K562 (cell line): ENCODE data around the gene SEC24C. TPM values are rescaled to one million over a fixed set of nuclear protein-coding genes. Genes with fewer than 3 reads are reported as not detected.

ENCODE experiments used
- ATAC-seq: fragments of 200-7000 bp; cut with Tn5 transposase; 3 replicates; pipeline ENCODE4 v1.9.1; 2020; ENCODE audit warnings: moderate library complexity
- BruUV-seq: library from RNA; stranded (reverse); fragments of 400-500 nt; replicated peaks from 2 replicates; lab custom pipeline; 2021; lab: Mats Ljungman, UMichigan
- CTCF ChIA-PET: fragments of 300-600 bp; formaldehyde crosslinking; extraction: SDS; loops from one replicate; lab custom pipeline; 2021; ENCODE audit warnings: low intra/inter-chr PET ratio; lab: Yijun Ruan, JAX
- POLR2A ChIA-PET: fragments of 300-600, 350-650 bp; sonication (Branson Sonifier 250); formaldehyde crosslinking; extraction: SDS; loops from one replicate; lab custom pipeline; 2021; ENCODE audit warnings: antibody characterized with exemption, inconsistent platforms; lab: Yijun Ruan, JAX
- DNase-seq, 4 experiments: peaks; one replicate each; pipeline versions ENCODE4 v3.0.0 to v3.0.0-alpha.2; 2011 to 2018; ENCODE audit warnings: low spot score in 3 of 4, mixed read lengths in 3 of 4; ENCODE audit errors: extremely low read depth in 1 of 4
- FAIRE-seq: peaks from 2 replicates; lab custom pipeline; 2011; peaks lifted over from hg19 to GRCh38; lab: Jason Lieb, UNC
- H2AFZ ChIP-seq: 2 replicates; pipeline ENCODE4 v1.6.0; 2011; ENCODE audit warnings: low read depth, low read length, control low read depth, inconsistent platforms
- H3K27ac ChIP-seq: fragments of 200-600 bp; 3 replicates; pipeline ENCODE4 v1.8.0; 2011; ENCODE audit warnings: low read depth, mild to moderate bottlenecking, control low read depth, inconsistent platforms, low read length, moderate library complexity, mixed read lengths; ENCODE audit errors: extremely low read depth
- H3K27me3 ChIP-seq, 2 experiments: fragments of 300-600 bp in 1 of 2; 2 replicates in 1 of 2; 3 replicates in 1 of 2; pipeline versions ENCODE4 v1.6.0 to v1.8.0; 2011; ENCODE audit warnings: inconsistent platforms in 2 of 2, low read length in 2 of 2, mild to moderate bottlenecking in 1 of 2, mixed read lengths in 1 of 2, moderate library complexity in 1 of 2; ENCODE audit not compliant: control insufficient read depth in 2 of 2, insufficient read depth in 2 of 2
- H3K36me3 ChIP-seq: fragments of 300-600 bp; 3 replicates; pipeline ENCODE4 v1.8.0; 2011; ENCODE audit warnings: mild to moderate bottlenecking, low read length, inconsistent platforms; ENCODE audit not compliant: control insufficient read depth, insufficient read depth
- H3K4me1 ChIP-seq, 2 experiments: fragments of 200-600 bp in 1 of 2; replicated peaks in 1 of 2; 2 replicates in 1 of 2; 3 replicates in 1 of 2; pipeline versions ENCODE4 v1.5.1 to v1.8.0; 2011; ENCODE audit warnings: inconsistent platforms in 2 of 2, low read length in 2 of 2, mild to moderate bottlenecking in 1 of 2, mixed read lengths in 1 of 2, moderate library complexity in 1 of 2; ENCODE audit not compliant: control insufficient read depth in 2 of 2, insufficient read depth in 2 of 2
- H3K4me2 ChIP-seq: 2 replicates; pipeline ENCODE4 v1.6.1; 2011; ENCODE audit warnings: low read length, control low read depth, inconsistent platforms, mixed read lengths; ENCODE audit not compliant: insufficient read depth
- H3K4me3 ChIP-seq: fragments of 200-600 bp; sonication (generic), shearing (Covaris generic); 2 replicates; pipeline ENCODE4 v1.5.1; 2016; ENCODE audit warnings: control low read depth, inconsistent platforms
- H3K79me2 ChIP-seq: fragments of 200-600 bp; 3 replicates; pipeline ENCODE4 v1.8.0; 2011; ENCODE audit warnings: low read length, inconsistent platforms; ENCODE audit not compliant: control insufficient read depth, insufficient read depth
- H3K9ac ChIP-seq, 2 experiments: 2 replicates each; pipeline versions ENCODE4 v1.6.0 to v1.6.1; 2011; ENCODE audit warnings: low read depth in 2 of 2, low read length in 2 of 2, control low read depth in 1 of 2, inconsistent platforms in 1 of 2, mild to moderate bottlenecking in 1 of 2, mixed read lengths in 1 of 2; ENCODE audit not compliant: insufficient read depth in 1 of 2
- H3K9me1 ChIP-seq: one replicate; pipeline ENCODE4 v1.6.0; 2011; ENCODE audit warnings: inconsistent platforms, mild to moderate bottlenecking, low read length, moderate library complexity; ENCODE audit not compliant: control insufficient read depth, insufficient read depth
- H3K9me3 ChIP-seq: replicated peaks from 2 replicates; pipeline ENCODE4 v1.5.1; 2011; ENCODE audit warnings: low read depth, low read length, inconsistent platforms; ENCODE audit not compliant: control insufficient read depth, insufficient read depth
- H4K20me1 ChIP-seq: replicated peaks from 2 replicates; pipeline ENCODE4 v1.6.1; 2011; ENCODE audit warnings: low read length, inconsistent platforms, mixed read lengths; ENCODE audit not compliant: control insufficient read depth, insufficient read depth
- BHLHE40 ChIP-seq: IDR thresholded peaks from 2 replicates; pipeline ENCODE4 v1.6.1; 2011; ENCODE audit warnings: low read length, improper control_type of control experiment
- DPF2 ChIP-seq: fragments of 450-650 bp; IDR thresholded peaks from 2 replicates; pipeline ENCODE4 v1.6.1; 2016
- FOXA3 ChIP-seq, 2 experiments: fragments of 450-650 bp in 1 of 2; sonication (generic) in 1 of 2; formaldehyde crosslinking; IDR thresholded peaks in 1 of 2; conservative IDR thresholded peaks in 1 of 2; 2 replicates each; pipeline versions ENCODE4 v1.4.0 to v1.8.0; 2020 to 2022; ENCODE audit warnings: mild to moderate bottlenecking in 2 of 2, missing genetic modification reagents in 1 of 2
- GTF2F1 ChIP-seq: IDR thresholded peaks from 2 replicates; pipeline ENCODE4 v1.6.1; 2011; ENCODE audit warnings: low read depth, low read length, improper control_type of control experiment
- HNRNPUL1 ChIP-seq: fragments of 200-400 bp; formaldehyde crosslinking; IDR thresholded peaks from 2 replicates; pipeline ENCODE4 v1.6.1; 2017; ENCODE audit warnings: low read length
- KHSRP ChIP-seq: fragments of 450-650 bp; IDR thresholded peaks from 2 replicates; pipeline ENCODE4 v1.6.1; 2017
- PKNOX1 ChIP-seq: fragments of 450-650 bp; IDR thresholded peaks from 2 replicates; pipeline ENCODE4 v1.6.1; 2016
- RCOR1 ChIP-seq, 2 experiments: IDR thresholded peaks; 2 replicates each; pipeline ENCODE4 v1.6.1; 2012; ENCODE audit warnings: low read depth in 2 of 2, low read length in 2 of 2, borderline replicate concordance in 1 of 2, improper control_type of control experiment in 1 of 2
- RFX7 ChIP-seq: fragments of 250-450 bp; sonication (Bioruptor Pico); IDR thresholded peaks from 2 replicates; pipeline ENCODE4 v1.5.1; 2021; ENCODE audit warnings: mild to moderate bottlenecking
- XRCC5 ChIP-seq: fragments of 200-400 bp; formaldehyde crosslinking; IDR thresholded peaks from 2 replicates; pipeline ENCODE4 v1.6.1; 2017; ENCODE audit warnings: low read depth, mild to moderate bottlenecking, low read length
- ZNF133 ChIP-seq: fragments of 250-450 bp; sonication (Bioruptor Pico); IDR thresholded peaks from 2 replicates; pipeline ENCODE4 v1.4.0; 2020; ENCODE audit warnings: mild to moderate bottlenecking
- ZNF232 ChIP-seq: sonication (generic); formaldehyde crosslinking; IDR thresholded peaks from 2 replicates; pipeline ENCODE4 v1.8.0; 2022; ENCODE audit warnings: mild to moderate bottlenecking, missing genetic modification reagents
- ZNF445 ChIP-seq: fragments of 250-450 bp; sonication (Bioruptor Pico); IDR thresholded peaks from 2 replicates; pipeline ENCODE4 v1.4.0; 2020; ENCODE audit warnings: low read depth, mild to moderate bottlenecking, moderate library complexity
- ZNF707 ChIP-seq: fragments of 250-450 bp; sonication (Bioruptor Pico); conservative IDR thresholded peaks from 2 replicates; pipeline ENCODE4 v1.8.0; 2022; ENCODE audit warnings: inconsistent platforms, mild to moderate bottlenecking, moderate library complexity
- ZNF780A ChIP-seq: fragments of 250-450 bp; sonication (Bioruptor Pico); IDR thresholded peaks from 2 replicates; pipeline ENCODE4 v1.5.0; 2021; ENCODE audit warnings: mild to moderate bottlenecking
- WGBS: fragments of 100-300 bp; shearing (Covaris generic); methylation state at CpG from one replicate; pipeline ENCODE4 v1.1.6; 2016; ENCODE audit warnings: low coverage, mixed read lengths; ENCODE audit not compliant: insufficient coverage; ENCODE audit errors: missing lambda C conversion rate; 5-methylcytosine and 5-hydroxymethylcytosine counted together
- in situ Hi-C: fragments of 300-500 bp; cut with MboI; formaldehyde crosslinking; loops from 4 replicates; pipeline ENCODE4 v1.15.0; 2018; ENCODE audit warnings: inconsistent platforms, mixed read lengths
- intact Hi-C: fragments of 100-400 bp; cut with micrococcal nuclease; formaldehyde crosslinking; loops from 2 replicates; pipeline ENCODE4 v1.14.2; 2022
- polyA plus RNA-seq, 8 experiments: library from polyadenylated mRNA; depleted of rRNA in 4 of 8; stranded (reverse) in 5 of 8; unstranded in 3 of 8; fragments of >200 nt; fragmentation: Nextera tagmentation in 2 of 8; fragmentation: Illumina TruSeq in 1 of 8; extraction: Ambion mirVana in 2 of 8; extraction: Trizol in 1 of 8; gene quantifications; 2 replicates each; pipeline versions ENCODE4 v1.2.1 to v1.2.3, GENCODE V29; 2011 to 2014; ENCODE audit warnings: inconsistent platforms in 1 of 8, missing spikeins in 1 of 8
- total RNA-seq, 7 experiments: library from RNA; depleted of rRNA in 6 of 7; stranded (reverse); fragments of >200 nt in 6 of 7; fragmentation: Illumina TruSeq in 2 of 7; extraction: Trizol in 2 of 7; gene quantifications; 2 replicates each; pipeline versions ENCODE4 v1.2.1 to v1.2.3, GENCODE V29; 2011 to 2021; ENCODE audit warnings: low replicate concordance in 1 of 7
- TF ChIP-seq, protein P1 (sequence below): sonication (generic); formaldehyde crosslinking; IDR thresholded peaks from 2 replicates; pipeline ENCODE4 v1.8.0; 2022; ENCODE audit warnings: mild to moderate bottlenecking, missing genetic modification reagents, borderline replicate concordance
- TF ChIP-seq, protein P2 (sequence below): sonication (generic); formaldehyde crosslinking; IDR thresholded peaks from 2 replicates; pipeline ENCODE4 v1.8.0; 2022; ENCODE audit warnings: missing genetic modification reagents, mild to moderate bottlenecking, moderate library complexity, borderline replicate concordance

Gene SEC24C
- total and polyA plus RNA-seq, 9 of the 15 experiments (the other 6 are each of a cell fraction or from before 2014, with no cell fraction given), result 19.0 to 115 (median 70.5) TPM

- Histone ChIP-seq H3K27me3 (no peaks in the 10 kb centered on the region), H3K36me3 (peaks cover 72% of the 10 kb centered on the region), H4K20me1 (peaks cover 13% of the 10 kb centered on the region), H3K4me2 (peak overlapping the region; percentile 98), H3K9me3 (no peaks in the 10 kb centered on the region), H2AFZ (peak overlapping the region; percentile 94), H3K4me1 (peaks cover 21 to 29% of the 10 kb centered on the region in 2 experiments; a peak in 4 of 5 replicates), H3K27ac (peak overlapping the region; percentile 91), H3K9ac (peak overlapping the region; percentile 79 to 97), H3K9me1 (no peaks in the 10 kb centered on the region), H3K4me3 (peak overlapping the region; percentile 74), H3K79me2 (peaks cover 54% of the 10 kb centered on the region)
- peak; percentile 85 for FAIRE-seq
- DNase-seq, result peak in 3 of 4 experiments; percentile 42 to 95 (median 93)
- in situ Hi-C loops, result loop anchor here (10.0 kb wide), 1 partner anchor 117 kb away; the partner anchor contains the start of gene SYNPO2L
- POLR2A ChIA-PET, result interaction anchor here (0.6 to 11.0 kb wide), 19 partner anchors 10 to 525 kb away, joined by 3 to 137 read pairs (median 4); partner anchors contain the start of genes CHCHD1, SEC24C and ZSWIM8
- BruUV-seq, result TSS peak; percentile 60
- intact Hi-C loops, result loop anchor here (5.0 kb wide), 1 partner anchor 160 kb away; no protein-coding TSS in a partner anchor
- peak; percentile 53 for ATAC-seq
- 3% methylated on average over 17 of the region's 17 CpGs for WGBS
- CTCF ChIA-PET, result no interaction called here
- TF ChIP-seq HNRNPUL1, result no peak
- 0 out of 2 replicates have a peak, but pooled peaks have one; percentile 37 for TF ChIP-seq DPF2
- 0 out of 4 replicates have a peak, but pooled peaks of 1 of the 2 experiments have one; percentile 2 for TF ChIP-seq RCOR1 (IDR thresholded peaks at IDR 0.05; ENCODE audit: borderline replicate concordance in 1 of 2, low read depth in 2 of 2, low read length in 2 of 2)
- TF ChIP-seq XRCC5, result 0 out of 2 replicates have a peak, but pooled peaks have one; percentile 0
- TF ChIP-seq PKNOX1, result peak; percentile 73
- TF ChIP-seq RFX7 (CRISPR knock-in tag), result 0 out of 2 replicates have a peak, but pooled peaks have one; percentile 35
- peak in 1 of 2 experiments; percentile 65; a peak in 1 of 4 replicates for TF ChIP-seq FOXA3 (CRISPR knock-in tag; conservative IDR thresholded peaks at IDR 0.05 in 1 of 2, IDR thresholded peaks at IDR 0.05 in 1 of 2)
- no peak for TF ChIP-seq KHSRP
- no peak for TF ChIP-seq ZNF707
- TF ChIP-seq GTF2F1, result no peak
- TF ChIP-seq, protein P1, sequence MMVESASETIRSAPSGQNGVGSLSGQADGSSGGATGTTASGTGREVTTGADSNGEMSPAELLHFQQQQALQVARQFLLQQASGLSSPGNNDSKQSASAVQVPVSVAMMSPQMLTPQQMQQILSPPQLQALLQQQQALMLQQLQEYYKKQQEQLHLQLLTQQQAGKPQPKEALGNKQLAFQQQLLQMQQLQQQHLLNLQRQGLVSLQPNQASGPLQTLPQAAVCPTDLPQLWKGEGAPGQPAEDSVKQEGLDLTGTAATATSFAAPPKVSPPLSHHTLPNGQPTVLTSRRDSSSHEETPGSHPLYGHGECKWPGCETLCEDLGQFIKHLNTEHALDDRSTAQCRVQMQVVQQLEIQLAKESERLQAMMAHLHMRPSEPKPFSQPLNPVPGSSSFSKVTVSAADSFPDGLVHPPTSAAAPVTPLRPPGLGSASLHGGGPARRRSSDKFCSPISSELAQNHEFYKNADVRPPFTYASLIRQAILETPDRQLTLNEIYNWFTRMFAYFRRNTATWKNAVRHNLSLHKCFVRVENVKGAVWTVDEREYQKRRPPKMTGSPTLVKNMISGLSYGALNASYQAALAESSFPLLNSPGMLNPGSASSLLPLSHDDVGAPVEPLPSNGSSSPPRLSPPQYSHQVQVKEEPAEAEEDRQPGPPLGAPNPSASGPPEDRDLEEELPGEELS (CRISPR knock-in tag), result 0 out of 2 replicates have a peak, but pooled peaks have one; percentile 29
- peak; percentile 42; the same call in 1 of the 2 replicates for TF ChIP-seq BHLHE40
- no peak for TF ChIP-seq ZNF780A
- TF ChIP-seq ZNF232 (CRISPR knock-in tag), result no peak
- TF ChIP-seq, protein P2, sequence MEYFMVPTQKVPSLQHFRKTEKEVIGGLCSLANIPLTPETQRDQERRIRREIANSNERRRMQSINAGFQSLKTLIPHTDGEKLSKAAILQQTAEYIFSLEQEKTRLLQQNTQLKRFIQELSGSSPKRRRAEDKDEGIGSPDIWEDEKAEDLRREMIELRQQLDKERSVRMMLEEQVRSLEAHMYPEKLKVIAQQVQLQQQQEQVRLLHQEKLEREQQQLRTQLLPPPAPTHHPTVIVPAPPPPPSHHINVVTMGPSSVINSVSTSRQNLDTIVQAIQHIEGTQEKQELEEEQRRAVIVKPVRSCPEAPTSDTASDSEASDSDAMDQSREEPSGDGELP (CRISPR knock-in tag), result 0 out of 2 replicates have a peak, but pooled peaks have one; percentile 3
- 0 out of 2 replicates have a peak, but pooled peaks have one; percentile 6 for TF ChIP-seq ZNF445 (CRISPR knock-in tag)
- 0 out of 2 replicates have a peak, but pooled peaks have one; percentile 30 for TF ChIP-seq ZNF133
These were observed 27.6 kb downstream of the SEC24C start for GRCh38 chr10:73771722-73772280.
